Endodermal cell (in vitro differentiated cells): ENCODE results near the gene NUDCD3. TPM values are rescaled to one million over a fixed set of nuclear protein-coding genes. Genes with fewer than 3 reads are reported as not detected.

Experiments
- DNase-seq: peaks from one replicate; pipeline ENCODE4 v3.0.0-alpha.2; 2017
- H3K27ac ChIP-seq: 2 replicates; pipeline ENCODE4 v1.5.1; 2013; ENCODE audit warnings: mild to moderate bottlenecking, low read depth, low read length, moderate library complexity
- H3K27me3 ChIP-seq: 2 replicates; pipeline ENCODE4 v1.6.1; 2013; ENCODE audit warnings: mild to moderate bottlenecking, low read length, moderate library complexity; ENCODE audit not compliant: insufficient read depth, control insufficient read depth, poor library complexity, severe bottlenecking
- H3K36me3 ChIP-seq: 2 replicates; pipeline ENCODE4 v1.7.0; 2013; ENCODE audit warnings: mild to moderate bottlenecking, low read length, moderate library complexity; ENCODE audit not compliant: control insufficient read depth, insufficient read depth
- H3K4me1 ChIP-seq: one replicate; pipeline ENCODE4 v1.7.0; 2013; ENCODE audit warnings: low read length; ENCODE audit not compliant: control insufficient read depth, insufficient read depth
- H3K4me3 ChIP-seq: 2 replicates; pipeline ENCODE4 v1.5.1; 2013; ENCODE audit warnings: mild to moderate bottlenecking, low read length, moderate library complexity
- H3K9ac ChIP-seq: 2 replicates; pipeline ENCODE4 v1.6.1; 2013; ENCODE audit warnings: mild to moderate bottlenecking, low read length, moderate library complexity; ENCODE audit not compliant: poor library complexity, severe bottlenecking; ENCODE audit errors: extremely low read depth
- H3K9me3 ChIP-seq: 2 replicates; pipeline ENCODE4 v1.6.1; 2013; ENCODE audit warnings: mild to moderate bottlenecking, low read length, moderate library complexity; ENCODE audit not compliant: control insufficient read depth
- H3K27ac Mint-ChIP-seq: 2 replicates; pipeline ENCODE4 v1.8.0; 2020; ENCODE audit warnings: mixed read lengths
- H3K27me3 Mint-ChIP-seq: 2 replicates; pipeline ENCODE4 v1.8.0; 2021; ENCODE audit warnings: mild to moderate bottlenecking, mixed read lengths; ENCODE audit not compliant: insufficient read depth
- H3K36me3 Mint-ChIP-seq: 2 replicates; pipeline ENCODE4 v1.8.0; 2020; ENCODE audit warnings: low read depth, mixed read lengths
- H3K4me1 Mint-ChIP-seq: 2 replicates; pipeline ENCODE4 v1.8.0; 2020; ENCODE audit warnings: mixed read lengths
- H3K4me3 Mint-ChIP-seq: 2 replicates; pipeline ENCODE4 v1.8.0; 2020; ENCODE audit warnings: mild to moderate bottlenecking, moderate library complexity, mixed read lengths
- H3K9me3 Mint-ChIP-seq: 2 replicates; pipeline ENCODE4 v1.8.0; 2020; ENCODE audit warnings: mild to moderate bottlenecking, mixed read lengths
- WGBS, 2 experiments: methylation state at CpG; one replicate each; pipeline versions ENCODE4 v1.1.5 to v1.1.7; 2013; ENCODE audit warnings: missing lambda C conversion rate in 2 of 2, mixed read lengths in 1 of 2; ENCODE audit not compliant: insufficient coverage in 1 of 2, insufficient read length in 1 of 2; 5-methylcytosine and 5-hydroxymethylcytosine counted together
- total RNA-seq, 2 donors: library from RNA; stranded (reverse); fragmentation: NEBNext Ultra II Directional in 1 of 2; extraction: Animal tissue kit (Norgen Biotek cat#: 25700) in 1 of 2; gene quantifications; 2 replicates in 1 of 2; 3 replicates in 1 of 2; pipeline ENCODE4 v1.2.1, GENCODE V29; 2021
- TF ChIP-seq, protein P1 (sequence below): fragments of 200-600 bp; sonication (generic); conservative IDR thresholded peaks from 2 replicates; pipeline ENCODE4 v1.5.0; 2021; ENCODE audit warnings: antibody characterized with exemption, mild to moderate bottlenecking

Gene NUDCD3
- total RNA-seq, 2 donors from 2014 or later: 80.8 to 116 TPM

DNA sequence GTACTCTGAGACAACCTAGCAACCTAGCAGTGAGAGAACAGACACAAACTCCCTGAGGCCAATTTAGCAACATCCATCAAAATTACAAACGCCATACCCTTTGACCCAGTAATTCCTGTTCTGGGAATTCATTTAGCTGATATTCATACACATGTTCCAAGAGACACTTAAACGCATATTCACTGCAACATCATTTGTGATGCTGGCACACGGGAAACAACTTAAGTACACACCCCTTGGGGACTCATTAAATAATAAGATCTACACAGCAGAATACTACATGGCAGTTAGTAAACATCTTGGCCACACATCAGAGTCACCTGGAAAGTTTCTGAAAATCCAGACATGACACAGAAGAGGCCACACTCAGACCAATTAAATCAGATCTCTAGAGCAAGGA, 17.6 kb downstream of the NUDCD3 start:
- Mint-ChIP-seq H3K4me1 (peaks cover 18% of the 10 kb centered on the region), H3K4me3 (no peak overlapping the region), H3K27ac (no peak overlapping the region), H3K9me3 (no peaks in the 10 kb centered on the region), H3K27me3 (no peaks in the 10 kb centered on the region), H3K36me3 (peaks cover 24% of the 10 kb centered on the region)
- Histone ChIP-seq H3K9ac (no peak overlapping the region), H3K4me1 (peaks cover 6% of the 10 kb centered on the region), H3K27me3 (no peaks in the 10 kb centered on the region), H3K9me3 (no peaks in the 10 kb centered on the region), H3K36me3 (peaks cover 66% of the 10 kb centered on the region), H3K27ac (no peak overlapping the region), H3K4me3 (no peak overlapping the region)
- WGBS, 2 experiments: 85 to 94% methylated on average over 2 to 3 of the region's 3 CpGs
- TF ChIP-seq, protein P1, sequence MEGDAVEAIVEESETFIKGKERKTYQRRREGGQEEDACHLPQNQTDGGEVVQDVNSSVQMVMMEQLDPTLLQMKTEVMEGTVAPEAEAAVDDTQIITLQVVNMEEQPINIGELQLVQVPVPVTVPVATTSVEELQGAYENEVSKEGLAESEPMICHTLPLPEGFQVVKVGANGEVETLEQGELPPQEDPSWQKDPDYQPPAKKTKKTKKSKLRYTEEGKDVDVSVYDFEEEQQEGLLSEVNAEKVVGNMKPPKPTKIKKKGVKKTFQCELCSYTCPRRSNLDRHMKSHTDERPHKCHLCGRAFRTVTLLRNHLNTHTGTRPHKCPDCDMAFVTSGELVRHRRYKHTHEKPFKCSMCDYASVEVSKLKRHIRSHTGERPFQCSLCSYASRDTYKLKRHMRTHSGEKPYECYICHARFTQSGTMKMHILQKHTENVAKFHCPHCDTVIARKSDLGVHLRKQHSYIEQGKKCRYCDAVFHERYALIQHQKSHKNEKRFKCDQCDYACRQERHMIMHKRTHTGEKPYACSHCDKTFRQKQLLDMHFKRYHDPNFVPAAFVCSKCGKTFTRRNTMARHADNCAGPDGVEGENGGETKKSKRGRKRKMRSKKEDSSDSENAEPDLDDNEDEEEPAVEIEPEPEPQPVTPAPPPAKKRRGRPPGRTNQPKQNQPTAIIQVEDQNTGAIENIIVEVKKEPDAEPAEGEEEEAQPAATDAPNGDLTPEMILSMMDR: no peak
- no peak for DNase-seq

DNA sequence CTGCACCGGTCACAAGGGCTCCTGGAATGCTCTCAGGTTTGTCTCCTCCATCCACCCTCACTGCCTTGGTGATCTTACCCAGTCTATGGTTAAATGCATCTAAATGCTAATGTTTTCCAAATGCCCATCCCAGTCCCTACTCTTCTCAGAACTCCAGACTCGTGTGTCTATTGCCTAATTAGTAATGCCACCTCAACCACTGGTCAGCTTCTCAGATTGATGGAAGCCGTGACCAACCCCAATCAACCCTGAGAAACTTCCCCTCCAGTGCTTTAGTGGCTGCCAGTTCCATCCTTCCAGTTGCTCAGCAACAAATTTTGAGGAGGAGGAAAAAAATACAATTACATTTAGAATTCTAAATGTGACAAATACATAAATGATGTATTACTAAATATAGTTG, 18.6 kb downstream of the NUDCD3 start:
- Histone ChIP-seq H3K9ac (no peak overlapping the region), H3K27ac (no peak overlapping the region), H3K4me3 (no peak overlapping the region), H3K27me3 (no peaks in the 10 kb centered on the region), H3K9me3 (no peaks in the 10 kb centered on the region), H3K4me1 (peaks cover 6% of the 10 kb centered on the region), H3K36me3 (peaks cover 72% of the 10 kb centered on the region)
- Mint-ChIP-seq H3K4me3 (no peak overlapping the region), H3K4me1 (peaks cover 18% of the 10 kb centered on the region), H3K27me3 (no peaks in the 10 kb centered on the region), H3K36me3 (peaks cover 28% of the 10 kb centered on the region), H3K9me3 (no peaks in the 10 kb centered on the region), H3K27ac (no peak overlapping the region)
- TF ChIP-seq, protein P1: no peak
- 88 to 100% methylated on average over 1 to 3 of the region's 3 CpGs for WGBS, 2 experiments
- no peak for DNase-seq

DNA sequence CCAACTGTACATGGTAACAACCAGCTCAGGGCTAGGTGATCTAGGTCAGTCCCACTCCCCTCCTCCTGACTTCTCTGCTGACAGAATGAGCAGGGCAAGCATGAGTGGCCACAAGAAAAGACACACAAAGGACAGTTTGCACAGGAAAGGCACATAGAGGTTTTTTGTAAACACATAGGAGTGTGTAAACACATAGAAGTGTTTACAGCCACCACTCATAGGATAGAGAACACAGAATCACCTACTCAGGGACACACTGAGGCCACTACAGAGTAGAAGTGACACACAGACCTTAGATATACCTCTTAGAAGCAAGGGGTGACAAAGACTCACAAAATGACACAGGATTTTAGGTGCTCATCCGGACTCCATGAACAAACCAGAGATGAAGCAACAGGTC, 19.0 kb downstream of the NUDCD3 start:
- TF ChIP-seq, protein P1: no peak

More for the DNA sequence above, 19.0 kb downstream of the NUDCD3 start:
- Mint-ChIP-seq H3K27ac (no peak overlapping the region), H3K4me1 (peaks cover 18% of the 10 kb centered on the region), H3K4me3 (no peak overlapping the region), H3K27me3 (no peaks in the 10 kb centered on the region), H3K9me3 (no peaks in the 10 kb centered on the region), H3K36me3 (peaks cover 24% of the 10 kb centered on the region)
- Histone ChIP-seq H3K4me3 (no peak overlapping the region), H3K9ac (no peak overlapping the region), H3K27ac (no peak overlapping the region), H3K36me3 (peaks cover 72% of the 10 kb centered on the region), H3K4me1 (peaks cover 6% of the 10 kb centered on the region), H3K9me3 (no peaks in the 10 kb centered on the region), H3K27me3 (no peaks in the 10 kb centered on the region)
- WGBS, 2 experiments: 92 to 100% methylated on average over 1 of the region's 1 CpG
- DNase-seq: no peak
